GM18858 (cell line): Measurements from ENCODE around the gene RPL13A.

Experiments used
- ATAC-seq: cut with Tn5 transposase; IDR thresholded peaks from one replicate; pipeline ENCODE4 v1.9.1; 2021; ENCODE audit not compliant: unreplicated experiment

Gene RPL13A

GRCh38 chr19:49502866-49503581 lies 15.6 kb downstream of the RPL13A start:
- no peak for ATAC-seq

- no peak for ATAC-seq
Measured at GRCh38 chr19:49503582-49503962, 16.2 kb downstream of the RPL13A start.

GRCh38 chr19:49506575-49507105 lies 19.2 kb downstream of the RPL13A start:
- no peak for ATAC-seq

GRCh38 chr19:49507803-49508494 lies 20.5 kb downstream of the RPL13A start:
- no peak for ATAC-seq

- no peak for ATAC-seq
Measured at GRCh38 chr19:49512970-49513745, 25.8 kb downstream of the RPL13A start.

GRCh38 chr19:49513746-49514118 lies 26.3 kb downstream of the RPL13A start:
- no peak for ATAC-seq

GRCh38 chr19:49514151-49514550 lies 26.7 kb downstream of the RPL13A start:
- no peak for ATAC-seq

GRCh38 chr19:49515767-49516166 lies 28.4 kb downstream of the RPL13A start:
- no peak for ATAC-seq

GRCh38 chr19:49518033-49518432 lies 30.6 kb downstream of the RPL13A start:
- ATAC-seq: no peak

GRCh38 chr19:49520705-49521319 lies 33.4 kb downstream of the RPL13A start:
- no peak for ATAC-seq

- ATAC-seq: no peak
Measured at GRCh38 chr19:49524812-49525455, 37.5 kb downstream of the RPL13A start.

GRCh38 chr19:49528211-49528771 lies 40.9 kb downstream of the RPL13A start:
- ATAC-seq: no peak

- no peak for ATAC-seq
Measured at GRCh38 chr19:49530708-49531107, 43.3 kb downstream of the RPL13A start.

- no peak for ATAC-seq
Measured at GRCh38 chr19:49533551-49534488, 46.4 kb downstream of the RPL13A start.

GRCh38 chr19:49534632-49535385 lies 47.4 kb downstream of the RPL13A start:
- no peak for ATAC-seq

GRCh38 chr19:49536921-49537462 lies 49.6 kb downstream of the RPL13A start:
- no peak for ATAC-seq

GRCh38 chr19:49538643-49539042 lies 51.2 kb downstream of the RPL13A start:
- ATAC-seq: no peak

GRCh38 chr19:49539192-49539952 lies 52.0 kb downstream of the RPL13A start:
- no peak for ATAC-seq
